ENCODE results near the gene FAM171A2.
A peak's percentile ranks its signal among the peaks of the same experiment; 100 is the strongest.
"Not testable (repeated sequence)": the region's sequence is repeated elsewhere in the genome, so short reads cannot be mapped to it uniquely, and the experiment has no call there.

FAM171A2 gene

GRCh38 chr17:44360826-44361225 is 2.8 kb downstream of the FAM171A2 start:
- no peak for DNase-seq (ENCODE audit: low read depth)

- DNase-seq (ENCODE audit: low read depth), result no peak
Measured at GRCh38 chr17:44360144-44360533, 3.5 kb downstream of the FAM171A2 start.

- no peak for DNase-seq (ENCODE audit: low read depth)
Measured at GRCh38 chr17:44359458-44360143, 4.1 kb downstream of the FAM171A2 start.

- no peak for DNase-seq (ENCODE audit: low read depth)
Measured at GRCh38 chr17:44359006-44359405, 4.6 kb downstream of the FAM171A2 start.

GRCh38 chr17:44358066-44358465 is 5.6 kb downstream of the FAM171A2 start:
- DNase-seq (ENCODE audit: low read depth), result no peak

- no peak for DNase-seq (ENCODE audit: low read depth)
Measured at GRCh38 chr17:44356241-44356640, 7.4 kb downstream of the FAM171A2 start.

- DNase-seq (ENCODE audit: low read depth), result no peak
Measured at GRCh38 chr17:44355642-44356099, 8.0 kb downstream of the FAM171A2 start.

GRCh38 chr17:44354582-44355561 is 8.8 kb downstream of the FAM171A2 start:
- peak; percentile 48 for DNase-seq (ENCODE audit: low read depth)

- no peak for DNase-seq (ENCODE audit: low read depth)
Measured at GRCh38 chr17:44353672-44354331, 9.9 kb downstream of the FAM171A2 start.

GRCh38 chr17:44352828-44353671 is 10.6 kb downstream of the FAM171A2 start:
- no peak for DNase-seq (ENCODE audit: low read depth)

- no peak for DNase-seq (ENCODE audit: low read depth)
Measured at GRCh38 chr17:44351961-44352827, 11.5 kb downstream of the FAM171A2 start.

- DNase-seq (ENCODE audit: low read depth), result no peak
Measured at GRCh38 chr17:44351464-44351863, 12.2 kb downstream of the FAM171A2 start.

GRCh38 chr17:44350733-44351226 is 12.9 kb downstream of the FAM171A2 start:
- peak; percentile 66 for DNase-seq (ENCODE audit: low read depth)

GRCh38 chr17:44349553-44350070 is 14.0 kb downstream of the FAM171A2 start:
- no peak for DNase-seq (ENCODE audit: low read depth)

- no peak for DNase-seq (ENCODE audit: low read depth)
Measured at GRCh38 chr17:44348988-44349364, 14.7 kb downstream of the FAM171A2 start.

GRCh38 chr17:44348234-44348987 is 15.2 kb downstream of the FAM171A2 start:
- no peak for DNase-seq (ENCODE audit: low read depth)

GRCh38 chr17:44347206-44348055 is 16.2 kb downstream of the FAM171A2 start:
- DNase-seq (ENCODE audit: low read depth), result not testable (repeated sequence)

- DNase-seq (ENCODE audit: low read depth), result no peak
Measured at GRCh38 chr17:44346064-44346844, 17.4 kb downstream of the FAM171A2 start.

Data from stimulated activated CD4-positive, alpha-beta T cell treated with anti-CD3 and anti-CD28 coated beads, Interleukin-2, amount 100 ng/mL, for 4 hours (primary cell).